Type B pancreatic cell (in vitro differentiated cells): ENCODE results near the gene TMEM139. TPM values are rescaled to one million over a fixed set of nuclear protein-coding genes. Genes with fewer than 3 reads are reported as not detected.

Source experiments
- DNase-seq: peaks from one replicate; pipeline ENCODE4 v3.0.0; 2021; ENCODE audit warnings: mixed read lengths; ENCODE audit not compliant: unreplicated experiment; ENCODE audit errors: extremely low spot score
- H3K27ac Mint-ChIP-seq: 2 replicates; pipeline ENCODE4 v1.8.0; 2021; ENCODE audit warnings: mild to moderate bottlenecking, mixed read lengths
- H3K27me3 Mint-ChIP-seq: 2 replicates; pipeline ENCODE4 v1.8.0; 2021; ENCODE audit warnings: mixed read lengths
- H3K36me3 Mint-ChIP-seq: 2 replicates; pipeline ENCODE4 v1.8.0; 2021; ENCODE audit warnings: mixed read lengths
- H3K4me1 Mint-ChIP-seq: one replicate; pipeline ENCODE4 v1.8.0; 2021; ENCODE audit warnings: mixed read lengths; ENCODE audit not compliant: unreplicated experiment
- H3K4me3 Mint-ChIP-seq: 2 replicates; pipeline ENCODE4 v1.8.0; 2021; ENCODE audit warnings: mild to moderate bottlenecking, mixed read lengths
- H3K9me3 Mint-ChIP-seq: 2 replicates; pipeline ENCODE4 v1.8.0; 2021; ENCODE audit warnings: mixed read lengths
- CTCF ChIP-seq: fragments of 200-600 bp; sonication (generic); conservative IDR thresholded peaks from 2 replicates; pipeline ENCODE4 v1.5.0; 2021; ENCODE audit warnings: antibody characterized with exemption, mild to moderate bottlenecking
- total RNA-seq: library from RNA; stranded (reverse); gene quantifications from 2 replicates; pipeline ENCODE4 v1.2.1, GENCODE V29; 2021; ENCODE audit warnings: low replicate concordance

TMEM139 gene
- total RNA-seq, 1 donor from 2014 or later = 2.6 TPM

- no peaks in the 10 kb centered on the region for H3K4me1 Mint-ChIP-seq
- peaks cover 9% of the 10 kb centered on the region for H3K27me3 Mint-ChIP-seq
- no peak overlapping the region for H3K27ac Mint-ChIP-seq
- H3K4me3 Mint-ChIP-seq = no peak overlapping the region
- H3K9me3 Mint-ChIP-seq = no peaks in the 10 kb centered on the region
- TF ChIP-seq CTCF = no peak
- no peaks in the 10 kb centered on the region for H3K36me3 Mint-ChIP-seq
- DNase-seq = no peak
These were observed 49.5 kb downstream of the TMEM139 start for GRCh38 chr7:143334244-143334643.

- Mint-ChIP-seq H3K27me3 (peaks cover 12% of the 10 kb centered on the region), H3K4me3 (no peak overlapping the region), H3K4me1 (no peaks in the 10 kb centered on the region), H3K36me3 (no peaks in the 10 kb centered on the region), H3K9me3 (no peaks in the 10 kb centered on the region), H3K27ac (no peak overlapping the region)
- no peak for DNase-seq
- TF ChIP-seq CTCF = no peak
These were observed 52.5 kb downstream of the TMEM139 start for GRCh38 chr7:143337216-143337615.

Other genes starting within 250 kb of the TMEM139 start
- not detected in 2 replicates for gene OR6V1, start 232.6 kb upstream of the TMEM139 start, total RNA-seq
- not detected in 2 replicates for gene PIP, start 152.9 kb upstream of the TMEM139 start, total RNA-seq
- gene TAS2R39, start 101.5 kb upstream of the TMEM139 start, total RNA-seq = not detected in 2 replicates
- not detected in 2 replicates for gene TAS2R40, start 62.9 kb upstream of the TMEM139 start, total RNA-seq
- gene GSTK1, start 21.5 kb upstream of the TMEM139 start, total RNA-seq = 110 and 155 TPM in 2 replicates
- 53.9 and 55.2 TPM in 2 replicates for gene CASP2, start 3.4 kb downstream of the TMEM139 start, total RNA-seq
- gene CLCN1, start 31.2 kb downstream of the TMEM139 start, total RNA-seq = 0.12 and 0.22 TPM in 2 replicates
- gene FAM131B, start 77.8 kb downstream of the TMEM139 start, total RNA-seq = 2.1 and 6.5 TPM in 2 replicates
- gene ZYX, start 96.4 kb downstream of the TMEM139 start, total RNA-seq = 73.2 and 107 TPM in 2 replicates
- gene EPHA1, start 123.9 kb downstream of the TMEM139 start, total RNA-seq = 18.0 and 40.1 TPM in 2 replicates
- not detected in 2 replicates for gene TAS2R60, start 158.5 kb downstream of the TMEM139 start, total RNA-seq
- gene TAS2R41, start 192.9 kb downstream of the TMEM139 start, total RNA-seq = not detected in 2 replicates